Nucleus accumbens (tissue), 56 donors: Measurements from ENCODE around the gene FAM228B.
"Not testable (repeated sequence)": the region's sequence is repeated elsewhere in the genome, so short reads cannot be mapped to it uniquely, and the experiment has no call there.

Experiments
- DNase-seq, 56 donors: peaks; one replicate each; lab custom pipeline; 2025; lab: John Stamatoyannopoulos, UW

FAM228B gene

GRCh38 chr2:24123195-24123921, at the start of gene FAM228B, which contains the start of gene PFN4:
TSS of gene FAM228B (plus strand) at chr2:24123469. CDS start at chr2:24124362, 893 bp downstream.
TSS of gene PFN4 (minus strand) at chr2:24123334. CDS start at chr2:24122535, 799 bp downstream.
- peak in 55 of 56 donors; percentile 45 to 91 (median 80) for DNase-seq

- no peak for DNase-seq
Measured at GRCh38 chr2:24073816-24074215, 49.5 kb upstream of the FAM228B start.

GRCh38 chr2:24075259-24075658, 48.0 kb upstream of the FAM228B start:
- no peak for DNase-seq

- DNase-seq: peak; percentile 54 to 98 (median 95)
Measured at GRCh38 chr2:24075915-24076848, 47.1 kb upstream of the FAM228B start, which contains the start of gene SF3B6. TSS of gene SF3B6 (minus strand) at chr2:24076326. CDS start at chr2:24076229, 97 bp downstream.

GRCh38 chr2:24076849-24077534, 46.3 kb upstream of the FAM228B start:
- DNase-seq: peak in 27 of 56 donors; percentile 1 to 66 (median 41)

- DNase-seq: peak in 9 of 56 donors; percentile 19 to 68 (median 38)
Measured at GRCh38 chr2:24077535-24077877, 45.8 kb upstream of the FAM228B start.

GRCh38 chr2:24077879-24078278, 45.4 kb upstream of the FAM228B start:
- no peak for DNase-seq

GRCh38 chr2:24080701-24081100, 42.6 kb upstream of the FAM228B start:
- no peak for DNase-seq

- DNase-seq: no peak
Measured at GRCh38 chr2:24082787-24083566, 40.3 kb upstream of the FAM228B start.

GRCh38 chr2:24083567-24084385, 39.5 kb upstream of the FAM228B start:
- DNase-seq: peak in 11 of 56 donors; percentile 25 to 69 (median 57)

- DNase-seq: peak in 54 of 56 donors; percentile 22 to 85 (median 69)
Measured at GRCh38 chr2:24084386-24085199, 38.7 kb upstream of the FAM228B start, which contains the start of gene TP53I3. TSS of gene TP53I3 (minus strand) at chr2:24084834. CDS start at chr2:24084326, 508 bp downstream.

GRCh38 chr2:24085200-24085489, 38.1 kb upstream of the FAM228B start:
- no peak for DNase-seq

GRCh38 chr2:24086241-24086640, 37.0 kb upstream of the FAM228B start:
- DNase-seq: no peak

- no peak for DNase-seq
Measured at GRCh38 chr2:24087032-24087431, 36.2 kb upstream of the FAM228B start.

GRCh38 chr2:24088821-24089359, 34.4 kb upstream of the FAM228B start:
- DNase-seq: no peak

- not testable (repeated sequence) for DNase-seq
Measured at GRCh38 chr2:24093270-24093669, 30.0 kb upstream of the FAM228B start.

- peak in 9 of 56 donors; percentile 3 to 59 (median 46) for DNase-seq
Measured at GRCh38 chr2:24095171-24095677, 28.0 kb upstream of the FAM228B start.
